Measurements from ENCODE around the gene TMEM259.

- TF ChIP-seq CTCF (IDR thresholded peaks at IDR 0.05; ENCODE audit: insufficient read depth, low read length): no peak
- no peak for TF ChIP-seq SPI1 (IDR thresholded peaks at IDR 0.05; ENCODE audit: borderline replicate concordance, low read depth)
- no peak for TF ChIP-seq POLR2AphosphoS5 (IDR thresholded peaks at IDR 0.05; ENCODE audit: low read depth)
These were observed 30.8 kb downstream of the TMEM259 start for GRCh38 chr19:990119-990571.
